Measurements from ENCODE around the gene LMBR1. TPM values are rescaled to one million over a fixed set of nuclear protein-coding genes. Genes with fewer than 3 reads are reported as not detected.
"Not testable (repeated sequence)": the region's sequence is repeated elsewhere in the genome, so short reads cannot be mapped to it uniquely, and the experiment has no call there.

The LMBR1 gene
- polyA plus RNA-seq, 3 donors from 2014 or later, result 20.2 to 34.3 (median 23.3) TPM

GRCh38 chr7:156652886-156653568 is 240.0 kb downstream of the LMBR1 start:
- no peaks in the 10 kb centered on the region for H3K4me1 Mint-ChIP-seq
- no peak for DNase-seq
- H3K4me3 Mint-ChIP-seq, result no peak overlapping the region
- no peak overlapping the region for H3K27ac Mint-ChIP-seq
- peaks cover 0 to 4% (median 0%) of the 10 kb centered on the region in 3 donors for H3K36me3 Mint-ChIP-seq
- H3K9me3 Mint-ChIP-seq, result peaks cover 0 to 2% (median 0%) of the 10 kb centered on the region in 6 donors
- H3K27me3 Mint-ChIP-seq (ENCODE audit: low read depth in 3 of 3), result peaks cover 12 to 19% (median 15%) of the 10 kb centered on the region in 3 donors

GRCh38 chr7:156651474-156651873 is 241.5 kb downstream of the LMBR1 start:
- Mint-ChIP-seq H3K4me1 (no peaks in the 10 kb centered on the region), H3K27ac (no peak overlapping the region), H3K27me3 (ENCODE audit: low read depth in 3 of 3) (peaks cover 8 to 23% (median 16%) of the 10 kb centered on the region in 3 donors), H3K36me3 (peaks cover 0 to 4% (median 0%) of the 10 kb centered on the region in 3 donors), H3K9me3 (peaks cover 0 to 3% (median 0%) of the 10 kb centered on the region in 6 donors), H3K4me3 (no peak overlapping the region)
- DNase-seq, result no peak

GRCh38 chr7:156650042-156650441 is 242.9 kb downstream of the LMBR1 start:
- Mint-ChIP-seq H3K9me3 (peaks cover 0 to 3% (median 0%) of the 10 kb centered on the region in 6 donors), H3K4me3 (no peak overlapping the region), H3K4me1 (no peaks in the 10 kb centered on the region), H3K27me3 (ENCODE audit: low read depth in 3 of 3) (peaks cover 5 to 20% (median 14%) of the 10 kb centered on the region in 3 donors), H3K27ac (no peak overlapping the region), H3K36me3 (peaks cover 0 to 4% (median 0%) of the 10 kb centered on the region in 3 donors)
- DNase-seq, result no peak

- H3K9me3 Mint-ChIP-seq, H3K27ac Mint-ChIP-seq, H3K4me3 Mint-ChIP-seq, H3K36me3 Mint-ChIP-seq, DNase-seq, H3K4me1 Mint-ChIP-seq: not testable (repeated sequence)
- peaks cover 8 to 24% (median 12%) of the 10 kb centered on the region in 3 donors for H3K27me3 Mint-ChIP-seq (ENCODE audit: low read depth in 3 of 3)
Measured at GRCh38 chr7:156647330-156647729, 245.7 kb downstream of the LMBR1 start.

GRCh38 chr7:156642306-156643045 is 250.5 kb downstream of the LMBR1 start:
- DNase-seq, result no peak
- no peak overlapping the region for H3K27ac Mint-ChIP-seq

GRCh38 chr7:156640949-156641485 is 252.0 kb downstream of the LMBR1 start:
- peak overlapping the region in 1 of 6 donors; percentile 35 for H3K27ac Mint-ChIP-seq
- H3K9me3 Mint-ChIP-seq, result peaks cover 0 to 5% (median under 1%) of the 10 kb centered on the region in 6 donors
- H3K36me3 Mint-ChIP-seq, result peaks cover 0 to 4% (median 2%) of the 10 kb centered on the region in 3 donors
- peaks cover 13 to 18% of the 10 kb centered on the region in 2 donors for H3K4me1 Mint-ChIP-seq
- H3K27me3 Mint-ChIP-seq (ENCODE audit: low read depth in 3 of 3), result peaks cover 6 to 24% (median 20%) of the 10 kb centered on the region in 3 donors
- peak overlapping the region; percentile 77 to 84 (median 84) for H3K4me3 Mint-ChIP-seq
- no peak for DNase-seq

More at GRCh38 chr7:156642306-156643045, 250.5 kb downstream of the LMBR1 start:
- Mint-ChIP-seq H3K4me3 (peak overlapping the region in 1 of 5 donors; percentile 33), H3K36me3 (peaks cover 0 to 4% (median 2%) of the 10 kb centered on the region in 3 donors), H3K27me3 (ENCODE audit: low read depth in 3 of 3) (peaks cover 5 to 26% (median 20%) of the 10 kb centered on the region in 3 donors), H3K9me3 (peaks cover 0 to 5% (median 1%) of the 10 kb centered on the region in 6 donors), H3K4me1 (peaks cover 13 to 18% of the 10 kb centered on the region in 2 donors)

- peak; percentile 55 to 73 (median 69) for DNase-seq
- Mint-ChIP-seq H3K4me3 (peak within 1 kb of the TSS; percentile 77 to 89 (median 84)), H3K4me1 (peaks cover 13 to 18% of the 10 kb centered on the region in 2 donors), H3K9me3 (peaks cover 0 to 5% (median under 1%) of the 10 kb centered on the region in 6 donors), H3K36me3 (peaks cover 0 to 4% (median 2%) of the 10 kb centered on the region in 3 donors), H3K27ac (peak within 1 kb of the TSS in 3 of 6 donors; percentile 5 to 35 (median 8)), H3K27me3 (ENCODE audit: low read depth in 3 of 3) (peaks cover 6 to 24% (median 20%) of the 10 kb centered on the region in 3 donors)
Measured at GRCh38 chr7:156640257-156640948, 252.6 kb downstream of the LMBR1 start, which contains the start of gene RNF32. Gene RNF32, plus strand, starts transcription at chr7:156640774. Its CDS starts 3,104 bp downstream, at chr7:156643878.

GRCh38 chr7:156639426-156640256 is 253.3 kb downstream of the LMBR1 start:
- H3K36me3 Mint-ChIP-seq, result peaks cover 0 to 4% (median 2%) of the 10 kb centered on the region in 3 donors
- peak overlapping the region in 3 of 6 donors; percentile 5 to 72 (median 8) for H3K27ac Mint-ChIP-seq
- peak overlapping the region; percentile 77 to 89 (median 77) for H3K4me3 Mint-ChIP-seq
- H3K9me3 Mint-ChIP-seq, result peaks cover 0 to 5% (median 0%) of the 10 kb centered on the region in 6 donors
- peak in 1 of 3 donors; percentile 1 for DNase-seq
- H3K4me1 Mint-ChIP-seq, result peaks cover 13 to 18% of the 10 kb centered on the region in 2 donors
- H3K27me3 Mint-ChIP-seq (ENCODE audit: low read depth in 3 of 3), result peaks cover 6 to 24% (median 20%) of the 10 kb centered on the region in 3 donors

GRCh38 chr7:156638443-156639077 is 254.4 kb downstream of the LMBR1 start:
- Mint-ChIP-seq H3K9me3 (peaks cover 0 to 5% (median 0%) of the 10 kb centered on the region in 6 donors), H3K4me3 (peak overlapping the region; percentile 77 to 89 (median 77)), H3K27me3 (ENCODE audit: low read depth in 3 of 3) (peaks cover 6 to 24% (median 20%) of the 10 kb centered on the region in 3 donors), H3K36me3 (peaks cover 0 to 4% (median 2%) of the 10 kb centered on the region in 3 donors), H3K4me1 (peaks cover 13 to 18% of the 10 kb centered on the region in 2 donors), H3K27ac (no peak overlapping the region)
- DNase-seq, result no peak

GRCh38 chr7:156637093-156637492 is 255.9 kb downstream of the LMBR1 start:
- not testable (repeated sequence) for DNase-seq, H3K4me3 Mint-ChIP-seq, H3K36me3 Mint-ChIP-seq, H3K27ac Mint-ChIP-seq, H3K9me3 Mint-ChIP-seq
- Mint-ChIP-seq H3K4me1 (peaks cover 13 to 18% of the 10 kb centered on the region in 2 donors), H3K27me3 (ENCODE audit: low read depth in 3 of 3) (peaks cover 9 to 19% (median 18%) of the 10 kb centered on the region in 3 donors)

GRCh38 chr7:156635529-156636385 is 257.2 kb downstream of the LMBR1 start:
- Mint-ChIP-seq H3K9me3 (peaks cover 0 to 5% (median 0%) of the 10 kb centered on the region in 6 donors), H3K27me3 (ENCODE audit: low read depth in 3 of 3) (peaks cover 10 to 11% (median 10%) of the 10 kb centered on the region in 3 donors), H3K4me1 (peaks cover 9 to 12% of the 10 kb centered on the region in 2 donors), H3K36me3 (peaks cover 0 to 4% (median 2%) of the 10 kb centered on the region in 3 donors), H3K27ac (no peak overlapping the region), H3K4me3 (no peak overlapping the region)
- no peak for DNase-seq

Measured in immature natural killer cell (primary cell).